Omental fat pad (tissue), 4 donors: Measurements from ENCODE around the gene CNP. TPM values are rescaled to one million over a fixed set of nuclear protein-coding genes. Genes with fewer than 3 reads are reported as not detected.

ENCODE experiments used
- ATAC-seq: fragments of 150-250 bp; one replicate; pipeline ENCODE4 v1.9.1; 2016; ENCODE audit warnings: mild to moderate bottlenecking, moderate library complexity; ENCODE audit not compliant: low FRiP score
- DNase-seq: peaks from one replicate; pipeline ENCODE4 v3.0.0-alpha.2; 2019; ENCODE audit warnings: low spot score
- total RNA-seq, 4 donors: library from RNA; depleted of rRNA; stranded (reverse); fragments of >200 nt; gene quantifications; one replicate each; pipeline ENCODE4 v1.1.0, GENCODE V29; 2016
- TF ChIP-seq, protein P1 (sequence below), 3 donors: fragments of 450-650 bp; IDR thresholded peaks; one replicate each; pipeline ENCODE4 v1.5.1; 2016 to 2017; ENCODE audit warnings: antibody characterized with exemption in 3 of 3, mild to moderate bottlenecking in 3 of 3, moderate library complexity in 2 of 3

CNP gene
- total RNA-seq, 4 donors from 2014 or later, result 42.2 to 62.9 (median 49.8) TPM

DNA sequence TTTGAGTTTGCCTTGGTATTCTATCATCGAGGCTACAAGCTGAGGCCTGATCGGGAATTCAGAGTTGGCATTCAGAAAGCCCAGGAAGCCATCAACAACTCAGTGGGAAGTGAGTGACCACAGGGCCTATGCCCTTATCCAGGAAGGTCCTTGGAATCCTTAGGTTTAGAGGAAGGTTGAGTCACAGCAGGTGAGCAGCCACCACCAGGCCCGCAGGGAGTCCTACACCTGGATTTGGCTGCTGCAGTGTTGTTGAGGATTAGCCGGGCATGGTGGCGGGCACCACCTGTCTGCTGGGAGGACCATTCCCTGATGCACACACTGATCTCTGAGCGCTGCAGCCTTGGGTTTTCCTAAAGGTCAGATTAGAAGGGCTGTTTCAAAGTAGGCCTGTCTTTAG is 31.0 kb upstream of the CNP start:
- no peak for ATAC-seq
- TF ChIP-seq, protein P1, sequence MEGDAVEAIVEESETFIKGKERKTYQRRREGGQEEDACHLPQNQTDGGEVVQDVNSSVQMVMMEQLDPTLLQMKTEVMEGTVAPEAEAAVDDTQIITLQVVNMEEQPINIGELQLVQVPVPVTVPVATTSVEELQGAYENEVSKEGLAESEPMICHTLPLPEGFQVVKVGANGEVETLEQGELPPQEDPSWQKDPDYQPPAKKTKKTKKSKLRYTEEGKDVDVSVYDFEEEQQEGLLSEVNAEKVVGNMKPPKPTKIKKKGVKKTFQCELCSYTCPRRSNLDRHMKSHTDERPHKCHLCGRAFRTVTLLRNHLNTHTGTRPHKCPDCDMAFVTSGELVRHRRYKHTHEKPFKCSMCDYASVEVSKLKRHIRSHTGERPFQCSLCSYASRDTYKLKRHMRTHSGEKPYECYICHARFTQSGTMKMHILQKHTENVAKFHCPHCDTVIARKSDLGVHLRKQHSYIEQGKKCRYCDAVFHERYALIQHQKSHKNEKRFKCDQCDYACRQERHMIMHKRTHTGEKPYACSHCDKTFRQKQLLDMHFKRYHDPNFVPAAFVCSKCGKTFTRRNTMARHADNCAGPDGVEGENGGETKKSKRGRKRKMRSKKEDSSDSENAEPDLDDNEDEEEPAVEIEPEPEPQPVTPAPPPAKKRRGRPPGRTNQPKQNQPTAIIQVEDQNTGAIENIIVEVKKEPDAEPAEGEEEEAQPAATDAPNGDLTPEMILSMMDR (IDR thresholded peaks at IDR 0.05), result no peak

DNA sequence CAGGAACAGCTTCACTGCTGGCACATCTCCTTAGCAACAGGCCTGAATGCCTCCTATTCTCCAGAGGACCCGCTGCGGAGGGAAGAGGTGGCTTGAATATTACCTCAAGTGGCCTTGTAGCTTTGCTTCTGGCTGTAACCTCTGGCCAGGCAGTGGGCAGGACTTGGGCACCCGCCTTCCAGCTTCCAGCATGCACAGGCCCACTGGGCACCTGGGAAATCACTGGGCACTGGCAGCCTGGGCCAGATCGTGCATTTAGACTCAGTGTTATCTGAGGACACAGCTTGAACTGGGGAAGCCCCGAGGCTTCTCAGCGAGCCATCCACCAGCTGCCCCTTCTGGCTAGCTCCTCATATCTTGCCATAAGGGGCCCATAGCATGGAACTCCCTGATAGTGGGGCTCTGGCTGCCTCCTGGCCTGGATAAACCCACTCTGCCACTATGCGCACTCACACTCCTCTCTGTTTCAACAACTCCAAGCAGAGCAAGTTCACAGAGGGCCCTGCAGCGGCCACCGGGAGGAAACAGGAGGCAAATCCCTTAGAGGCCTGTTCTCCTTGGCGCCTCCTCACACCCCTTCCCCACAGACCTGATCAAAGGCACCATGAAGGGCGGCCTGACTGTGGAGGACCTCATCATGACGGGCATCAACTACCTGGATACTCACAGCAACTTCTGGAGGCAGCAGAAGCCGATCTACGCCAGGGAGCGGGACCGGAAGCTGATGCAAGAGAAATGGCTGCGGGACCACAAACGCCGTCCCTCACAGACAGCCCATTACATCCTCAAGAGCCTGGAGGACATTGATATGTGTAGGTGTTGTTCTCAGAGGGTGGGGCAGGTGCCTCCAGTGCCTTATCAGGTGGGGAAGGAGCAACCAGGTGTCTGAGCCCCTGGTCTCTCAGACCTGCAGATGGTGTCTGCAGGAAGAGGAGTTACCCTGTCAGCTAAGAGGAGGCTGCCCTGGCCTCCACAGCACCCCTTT is 28.3 kb upstream of the CNP start:
- ATAC-seq (no peak), DNase-seq (no peak)
- TF ChIP-seq, protein P1 (IDR thresholded peaks at IDR 0.05), result no peak

More for the DNA sequence above, 31.0 kb upstream of the CNP start:
- DNase-seq, result no peak

DNA sequence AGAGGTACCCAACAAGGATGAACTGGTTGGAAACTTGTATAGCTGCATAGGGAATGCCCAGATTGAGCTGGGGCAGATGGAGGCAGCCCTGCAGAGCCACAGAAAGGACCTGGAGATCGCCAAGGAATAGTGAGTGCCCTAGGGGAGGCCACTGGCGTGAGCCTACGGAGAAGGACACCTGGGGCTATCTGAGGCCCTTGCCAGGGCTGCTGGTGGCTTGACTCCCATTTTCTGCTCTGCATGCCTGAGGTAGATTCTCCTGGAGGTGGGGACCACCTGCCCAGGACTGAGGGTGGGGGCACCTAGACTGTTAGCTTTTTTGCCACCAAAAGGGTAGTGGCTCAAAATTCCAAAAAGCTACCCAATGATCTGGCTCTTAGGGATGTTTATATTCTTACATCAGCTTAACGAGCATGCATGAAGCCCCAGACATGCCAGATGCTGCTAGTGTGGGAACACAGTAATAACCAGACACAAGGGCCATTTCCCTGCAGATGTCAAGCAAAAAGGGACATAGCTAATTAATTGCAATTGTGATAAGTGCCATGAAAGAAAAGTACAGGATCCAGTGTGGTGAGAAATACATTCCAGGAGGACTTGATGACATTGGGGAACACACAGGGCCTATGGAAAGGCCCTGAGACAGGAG is 27.4 kb upstream of the CNP start:
- no peak for DNase-seq
- TF ChIP-seq, protein P1 (IDR thresholded peaks at IDR 0.05), result no peak
- no peak for ATAC-seq

DNA sequence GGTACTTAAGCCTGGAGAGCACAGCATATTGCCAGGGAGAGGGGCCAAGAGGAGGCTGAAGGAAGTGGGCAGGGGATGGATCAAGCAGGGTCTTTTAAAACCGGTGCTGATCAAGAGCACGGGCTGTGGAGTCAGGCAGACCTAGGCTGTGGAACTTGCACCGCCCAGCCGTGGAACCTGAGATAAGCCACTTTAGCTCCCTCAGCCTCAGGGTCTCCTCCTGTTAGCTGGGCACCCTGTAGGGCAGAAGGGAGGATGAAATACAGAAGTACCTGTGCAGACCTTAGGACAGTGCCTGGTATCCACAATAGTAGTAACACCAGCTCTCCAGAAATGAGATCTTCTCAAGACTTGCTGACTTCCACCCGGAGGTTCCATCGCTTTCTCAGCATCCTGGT is 26.9 kb upstream of the CNP start:
- TF ChIP-seq, protein P1 (IDR thresholded peaks at IDR 0.05), result no peak
- no peak for DNase-seq
- no peak for ATAC-seq

DNA sequence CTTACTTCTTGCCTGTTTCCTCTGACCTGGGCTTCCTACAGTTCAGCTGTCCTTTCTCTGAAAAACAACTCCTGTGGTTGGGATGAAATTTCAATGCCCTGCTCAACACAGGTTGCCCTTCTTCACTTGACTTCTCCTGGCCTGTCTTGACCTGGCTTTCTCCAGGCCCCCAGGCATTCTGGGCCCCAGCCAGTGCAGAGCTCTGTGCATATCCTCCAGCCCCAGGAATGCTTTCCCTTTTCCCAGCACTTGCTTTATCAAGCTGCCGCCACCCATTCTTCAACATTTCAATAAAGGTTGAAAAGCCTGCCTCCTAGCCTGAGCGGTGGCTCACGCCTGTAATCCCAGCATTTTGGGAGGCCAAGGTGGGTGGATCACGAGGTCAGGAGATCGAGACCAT is 25.4 kb upstream of the CNP start:
- ATAC-seq (no peak), DNase-seq (no peak)
- TF ChIP-seq, protein P1 (IDR thresholded peaks at IDR 0.05), result no peak

DNA sequence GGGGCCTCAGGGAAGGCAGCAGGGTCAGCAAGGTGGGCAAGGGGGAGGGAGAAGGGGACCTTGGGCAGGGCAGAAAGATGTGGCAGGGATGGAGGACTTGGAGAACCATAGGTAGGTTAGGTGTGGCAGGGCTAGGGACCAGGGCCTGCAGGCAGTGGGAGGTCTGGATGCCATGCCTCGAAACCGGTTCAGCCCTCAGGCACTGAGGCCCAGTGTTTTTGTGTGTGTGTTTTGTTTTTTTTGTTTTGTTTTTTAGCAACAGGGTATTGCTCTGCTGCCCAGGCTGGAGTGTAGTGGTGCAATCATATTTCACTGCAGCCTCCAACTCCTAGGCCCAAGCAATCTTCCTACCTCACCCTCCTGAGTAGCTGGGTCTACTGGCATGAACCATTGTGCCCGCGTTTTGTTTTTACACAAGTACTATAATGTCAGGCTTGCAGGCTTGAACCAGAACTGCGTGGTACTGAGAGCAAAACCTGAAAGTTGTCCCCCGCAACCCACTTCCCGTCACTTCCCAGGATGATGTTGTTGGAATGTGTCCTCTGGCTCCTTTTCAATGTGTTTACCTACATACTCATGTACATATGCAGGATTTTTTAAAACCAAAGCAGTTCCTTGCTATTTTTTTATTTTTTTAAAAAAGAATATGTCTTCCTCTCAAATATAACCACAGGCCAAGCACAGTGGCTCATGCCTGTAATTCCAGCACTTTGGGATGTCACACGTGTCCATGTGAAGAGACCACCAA is 23.8 kb upstream of the CNP start:
- TF ChIP-seq, protein P1 (IDR thresholded peaks at IDR 0.05), result no peak
- no peak for DNase-seq

More for the DNA sequence above, 23.8 kb upstream of the CNP start:
- ATAC-seq, result no peak
